ENCODE data around the gene PRXL2C.

PRXL2C gene

GRCh38 chr9:96612105-96612965 is 42.8 kb downstream of the PRXL2C start:
- peaks cover 65% of the 10 kb centered on the region for H3K27me3 Mint-ChIP-seq (ENCODE audit: low read depth)
- no peaks in the 10 kb centered on the region for H3K4me1 Mint-ChIP-seq (ENCODE audit: low read depth)
- H3K9me3 Mint-ChIP-seq: no peaks in the 10 kb centered on the region
- no peaks in the 10 kb centered on the region for H3K36me3 Mint-ChIP-seq (ENCODE audit: low read depth)
- no peak overlapping the region for H3K27ac Mint-ChIP-seq
- DNase-seq (ENCODE audit: low spot score): no peak
- no peak overlapping the region for H3K4me3 Mint-ChIP-seq

- peaks cover 56% of the 10 kb centered on the region for H3K27me3 Mint-ChIP-seq (ENCODE audit: low read depth)
- no peak overlapping the region for H3K4me3 Mint-ChIP-seq
- no peaks in the 10 kb centered on the region for H3K9me3 Mint-ChIP-seq
- no peak overlapping the region for H3K27ac Mint-ChIP-seq
- no peaks in the 10 kb centered on the region for H3K36me3 Mint-ChIP-seq (ENCODE audit: low read depth)
- no peaks in the 10 kb centered on the region for H3K4me1 Mint-ChIP-seq (ENCODE audit: low read depth)
- no peak for DNase-seq (ENCODE audit: low spot score)
Observed at GRCh38 chr9:96611302-96611701, 43.8 kb downstream of the PRXL2C start.

GRCh38 chr9:96609732-96610131 is 45.4 kb downstream of the PRXL2C start:
- Mint-ChIP-seq H3K4me3 (no peak overlapping the region), H3K36me3 (ENCODE audit: low read depth) (no peaks in the 10 kb centered on the region), H3K27me3 (ENCODE audit: low read depth) (peaks cover 46% of the 10 kb centered on the region), H3K27ac (no peak overlapping the region), H3K9me3 (no peaks in the 10 kb centered on the region), H3K4me1 (ENCODE audit: low read depth) (no peaks in the 10 kb centered on the region)
- no peak for DNase-seq (ENCODE audit: low spot score)

- Mint-ChIP-seq H3K4me1 (ENCODE audit: low read depth) (no peaks in the 10 kb centered on the region), H3K9me3 (no peaks in the 10 kb centered on the region), H3K4me3 (no peak overlapping the region), H3K27me3 (ENCODE audit: low read depth) (peaks cover 36% of the 10 kb centered on the region), H3K36me3 (ENCODE audit: low read depth) (no peaks in the 10 kb centered on the region), H3K27ac (no peak overlapping the region)
- DNase-seq (ENCODE audit: low spot score): no peak
Observed at GRCh38 chr9:96607971-96608370, 47.1 kb downstream of the PRXL2C start.

- H3K27ac Mint-ChIP-seq: no peak overlapping the region
- H3K36me3 Mint-ChIP-seq (ENCODE audit: low read depth): no peaks in the 10 kb centered on the region
- no peak for DNase-seq (ENCODE audit: low spot score)
- peaks cover 14% of the 10 kb centered on the region for H3K27me3 Mint-ChIP-seq (ENCODE audit: low read depth)
- H3K4me1 Mint-ChIP-seq (ENCODE audit: low read depth): no peaks in the 10 kb centered on the region
- no peak overlapping the region for H3K4me3 Mint-ChIP-seq
- H3K9me3 Mint-ChIP-seq: no peaks in the 10 kb centered on the region
Observed at GRCh38 chr9:96605328-96605727, 49.8 kb downstream of the PRXL2C start.

- H3K27me3 Mint-ChIP-seq (ENCODE audit: low read depth): peaks cover 7% of the 10 kb centered on the region
- no peaks in the 10 kb centered on the region for H3K36me3 Mint-ChIP-seq (ENCODE audit: low read depth)
- no peak overlapping the region for H3K27ac Mint-ChIP-seq
- H3K4me3 Mint-ChIP-seq: no peak overlapping the region
- DNase-seq (ENCODE audit: low spot score): no peak
- no peaks in the 10 kb centered on the region for H3K4me1 Mint-ChIP-seq (ENCODE audit: low read depth)
- H3K9me3 Mint-ChIP-seq: no peaks in the 10 kb centered on the region
Observed at GRCh38 chr9:96604004-96604319, 51.2 kb downstream of the PRXL2C start.

GRCh38 chr9:96603305-96604003 is 51.7 kb downstream of the PRXL2C start:
- Mint-ChIP-seq H3K4me3 (no peak overlapping the region), H3K9me3 (no peaks in the 10 kb centered on the region), H3K27me3 (ENCODE audit: low read depth) (peaks cover 5% of the 10 kb centered on the region), H3K27ac (no peak overlapping the region), H3K4me1 (ENCODE audit: low read depth) (no peaks in the 10 kb centered on the region), H3K36me3 (ENCODE audit: low read depth) (no peaks in the 10 kb centered on the region)
- no peak for DNase-seq (ENCODE audit: low spot score)

- Mint-ChIP-seq H3K36me3 (ENCODE audit: low read depth) (no peaks in the 10 kb centered on the region), H3K27ac (no peak overlapping the region), H3K4me3 (no peak overlapping the region), H3K27me3 (ENCODE audit: low read depth) (peaks cover 4% of the 10 kb centered on the region), H3K9me3 (no peaks in the 10 kb centered on the region), H3K4me1 (ENCODE audit: low read depth) (no peaks in the 10 kb centered on the region)
- no peak for DNase-seq (ENCODE audit: low spot score)
Observed at GRCh38 chr9:96599298-96599697, 55.8 kb downstream of the PRXL2C start.

- Mint-ChIP-seq H3K9me3 (no peaks in the 10 kb centered on the region), H3K36me3 (ENCODE audit: low read depth) (no peaks in the 10 kb centered on the region), H3K4me1 (ENCODE audit: low read depth) (no peaks in the 10 kb centered on the region), H3K4me3 (no peak overlapping the region), H3K27me3 (ENCODE audit: low read depth) (peaks cover 4% of the 10 kb centered on the region), H3K27ac (no peak overlapping the region)
- no peak for DNase-seq (ENCODE audit: low spot score)
Observed at GRCh38 chr9:96596601-96597111, 58.5 kb downstream of the PRXL2C start.
